Cortex of kidney (tissue), 1 donor: Measurements from ENCODE around the gene SCCPDH.
"Not testable (repeated sequence)": the region's sequence is repeated elsewhere in the genome, so short reads cannot be mapped to it uniquely, and the experiment has no call there.

Experiments
- DNase-seq: peaks from one replicate; lab custom pipeline; 2025; lab: John Stamatoyannopoulos, UW

The SCCPDH gene

GRCh38 chr1:246708166-246708565, 16.0 kb upstream of the SCCPDH start:
- DNase-seq: no peak

GRCh38 chr1:246709196-246709595, 15.0 kb upstream of the SCCPDH start:
- no peak for DNase-seq

GRCh38 chr1:246709835-246710234, 14.4 kb upstream of the SCCPDH start:
- no peak for DNase-seq

- DNase-seq: no peak
Measured at GRCh38 chr1:246711548-246712003, 12.6 kb upstream of the SCCPDH start.

GRCh38 chr1:246712428-246712827, 11.8 kb upstream of the SCCPDH start:
- DNase-seq: not testable (repeated sequence)

- DNase-seq: not testable (repeated sequence)
Measured at GRCh38 chr1:246719361-246719760, 4.8 kb upstream of the SCCPDH start.

GRCh38 chr1:246720814-246721213, 3.4 kb upstream of the SCCPDH start:
- DNase-seq: not testable (repeated sequence)

- no peak for DNase-seq
Measured at GRCh38 chr1:246722720-246723119, 1.5 kb upstream of the SCCPDH start.

- no peak for DNase-seq
Measured at GRCh38 chr1:246724731-246725095, 504 bp downstream of the SCCPDH start.

GRCh38 chr1:246725191-246725590, 982 bp downstream of the SCCPDH start:
- no peak for DNase-seq

GRCh38 chr1:246726255-246726679, 2.1 kb downstream of the SCCPDH start:
- no peak for DNase-seq

- no peak for DNase-seq
Measured at GRCh38 chr1:246726881-246727280, 2.7 kb downstream of the SCCPDH start.

GRCh38 chr1:246727594-246727993, 3.4 kb downstream of the SCCPDH start:
- no peak for DNase-seq

- DNase-seq: no peak
Measured at GRCh38 chr1:246728311-246728710, 4.1 kb downstream of the SCCPDH start.

- not testable (repeated sequence) for DNase-seq
Measured at GRCh38 chr1:246729040-246729439, 4.8 kb downstream of the SCCPDH start.

- no peak for DNase-seq
Measured at GRCh38 chr1:246730839-246731238, 6.6 kb downstream of the SCCPDH start.

GRCh38 chr1:246731873-246732272, 7.7 kb downstream of the SCCPDH start:
- DNase-seq: not testable (repeated sequence)

GRCh38 chr1:246733704-246734103, 9.5 kb downstream of the SCCPDH start:
- DNase-seq: no peak

GRCh38 chr1:246734866-246735265, 10.7 kb downstream of the SCCPDH start:
- DNase-seq: no peak

- no peak for DNase-seq
Measured at GRCh38 chr1:246735735-246736134, 11.5 kb downstream of the SCCPDH start.

- DNase-seq: no peak
Measured at GRCh38 chr1:246742396-246742795, 18.2 kb downstream of the SCCPDH start.

GRCh38 chr1:246746155-246746554, 21.9 kb downstream of the SCCPDH start:
- not testable (repeated sequence) for DNase-seq

- DNase-seq: no peak
Measured at GRCh38 chr1:246748006-246748405, 23.8 kb downstream of the SCCPDH start.

- no peak for DNase-seq
Measured at GRCh38 chr1:246748867-246749266, 24.7 kb downstream of the SCCPDH start.

- no peak for DNase-seq
Measured at GRCh38 chr1:246750752-246751151, 26.5 kb downstream of the SCCPDH start.
